CD14-positive monocyte (primary cell): ENCODE results near the gene GRID2. TPM values are rescaled to one million over a fixed set of nuclear protein-coding genes. Genes with fewer than 3 reads are reported as not detected.

Source experiments
- DNase-seq, 3 donors: peaks; one replicate each; pipeline ENCODE4 v3.0.0-alpha.2; 2011 to 2022
- H2AFZ ChIP-seq: 2 replicates; pipeline ENCODE4 v1.6.0; 2012; ENCODE audit warnings: mild to moderate bottlenecking, low read depth, low read length, inconsistent platforms; ENCODE audit not compliant: insufficient read depth, poor library complexity, severe bottlenecking
- H3K27ac ChIP-seq, 2 donors: 1 replicate in 1 of 2; 2 replicates in 1 of 2; pipeline ENCODE4 v1.5.1; 2012 to 2013; ENCODE audit warnings: low read length in 2 of 2, control low read depth in 1 of 2, inconsistent platforms in 1 of 2, low read depth in 1 of 2, mild to moderate bottlenecking in 1 of 2
- H3K27me3 ChIP-seq, 2 donors: one replicate each; pipeline versions ENCODE4 v1.6.0 to v1.6.1; 2011 to 2013; ENCODE audit warnings: low read length in 2 of 2; ENCODE audit not compliant: control insufficient read depth in 2 of 2, insufficient read depth in 2 of 2
- H3K36me3 ChIP-seq, 2 donors: replicated peaks in 1 of 2; 1 replicate in 1 of 2; 2 replicates in 1 of 2; pipeline versions ENCODE4 v1.5.1 to v1.6.1; 2012 to 2013; ENCODE audit warnings: low read length in 2 of 2, control low read depth in 1 of 2, inconsistent platforms in 1 of 2, mild to moderate bottlenecking in 1 of 2; ENCODE audit not compliant: insufficient read depth in 2 of 2, control insufficient read depth in 1 of 2
- H3K4me1 ChIP-seq, 2 donors: 1 replicate in 1 of 2; 2 replicates in 1 of 2; pipeline versions ENCODE4 v1.5.1 to v1.6.1; 2012 to 2013; ENCODE audit warnings: low read length in 2 of 2, control low read depth in 1 of 2, inconsistent platforms in 1 of 2, mild to moderate bottlenecking in 1 of 2, moderate library complexity in 1 of 2; ENCODE audit not compliant: insufficient read depth in 2 of 2, control insufficient read depth in 1 of 2
- H3K4me2 ChIP-seq: replicated peaks from 2 replicates; pipeline ENCODE3; 2012; ENCODE audit warnings: low read length, moderate library complexity, mild to moderate bottlenecking; ENCODE audit not compliant: poor library complexity, severe bottlenecking; ENCODE audit errors: extremely low read depth
- H3K4me3 ChIP-seq, 3 experiments: fragments of 200-600 bp in 1 of 3; sonication (generic) in 1 of 3; replicated peaks in 1 of 3; 1 replicate in 2 of 3; 2 replicates in 1 of 3; pipeline ENCODE4 v1.5.1; 2011 to 2013; ENCODE audit warnings: low read length in 3 of 3, mild to moderate bottlenecking in 3 of 3, control low read depth in 2 of 3, low read depth in 2 of 3, inconsistent platforms in 1 of 3, moderate library complexity in 1 of 3
- H3K79me2 ChIP-seq: 2 replicates; pipeline ENCODE4 v1.6.0; 2012; ENCODE audit warnings: mild to moderate bottlenecking, control low read depth, inconsistent platforms, low read length, moderate library complexity; ENCODE audit not compliant: insufficient read depth
- H3K9ac ChIP-seq: 2 replicates; pipeline ENCODE4 v1.6.0; 2017; ENCODE audit warnings: low read length, mild to moderate bottlenecking; ENCODE audit not compliant: insufficient read depth, poor library complexity, severe bottlenecking
- H3K9me3 ChIP-seq, 2 donors: replicated peaks in 1 of 2; 1 replicate in 1 of 2; 2 replicates in 1 of 2; pipeline versions ENCODE4 v1.5.1 to v1.6.1; 2012 to 2013; ENCODE audit warnings: low read length in 2 of 2, control low read depth in 1 of 2; ENCODE audit not compliant: control insufficient read depth in 1 of 2, insufficient read depth in 1 of 2
- H4K20me1 ChIP-seq: 2 replicates; pipeline ENCODE4 v1.6.0; 2012; ENCODE audit warnings: mild to moderate bottlenecking, low read length, control low read depth, moderate library complexity; ENCODE audit not compliant: insufficient read depth
- H3K27ac Mint-ChIP-seq, 7 donors: one replicate each; pipeline ENCODE4 v1.8.0; 2020; ENCODE audit warnings: mild to moderate bottlenecking in 7 of 7, mixed read lengths in 7 of 7, moderate library complexity in 6 of 7, inconsistent platforms in 2 of 7
- H3K27me3 Mint-ChIP-seq, 3 donors: one replicate each; pipeline ENCODE4 v1.8.0; 2021 to 2022; ENCODE audit warnings: low read depth in 3 of 3, mild to moderate bottlenecking in 3 of 3, mixed read lengths in 3 of 3, moderate library complexity in 3 of 3, inconsistent platforms in 1 of 3
- H3K36me3 Mint-ChIP-seq, 2 donors: one replicate each; pipeline ENCODE4 v1.8.0; 2020; ENCODE audit warnings: mixed read lengths in 2 of 2, inconsistent platforms in 1 of 2, mild to moderate bottlenecking in 1 of 2
- H3K4me1 Mint-ChIP-seq: one replicate; pipeline ENCODE4 v1.8.0; 2020; ENCODE audit warnings: mild to moderate bottlenecking, mixed read lengths
- H3K4me3 Mint-ChIP-seq, 2 donors: one replicate each; pipeline ENCODE4 v1.8.0; 2020; ENCODE audit warnings: mild to moderate bottlenecking in 2 of 2, mixed read lengths in 2 of 2, moderate library complexity in 1 of 2
- H3K9me3 Mint-ChIP-seq, 7 donors: one replicate each; pipeline ENCODE4 v1.8.0; 2020 to 2022; ENCODE audit warnings: mixed read lengths in 7 of 7, mild to moderate bottlenecking in 6 of 7, moderate library complexity in 6 of 7, inconsistent platforms in 2 of 7
- CTCF ChIP-seq: fragments of 200-600 bp; IDR thresholded peaks from one replicate; pipeline ENCODE4 v1.8.0; 2022; ENCODE audit warnings: antibody characterized with exemption, mild to moderate bottlenecking
- WGBS: methylation state at CpG from one replicate; pipeline ENCODE4 v1.1.5; 2013; ENCODE audit warnings: missing lambda C conversion rate; ENCODE audit not compliant: insufficient coverage; 5-methylcytosine and 5-hydroxymethylcytosine counted together
- intact Hi-C, 2 donors: fragments of 100-400 bp; cut with micrococcal nuclease; formaldehyde crosslinking; loops; one replicate each; pipeline versions ENCODE4 v1.15.0 to v1.15.1; 2023
- polyA plus RNA-seq, 3 donors: library from polyadenylated mRNA; depleted of rRNA in 1 of 3; unstranded in 2 of 3; stranded (reverse) in 1 of 3; fragments of 300-500 nt in 2 of 3; fragments of >200 nt in 1 of 3; fragmentation: Illumina TruSeq in 2 of 3; gene quantifications; 1 replicate in 2 of 3; 2 replicates in 1 of 3; pipeline ENCODE4 v1.2.3, GENCODE V29; 2012 to 2021

Gene GRID2
- polyA plus RNA-seq, 3 donors, result not detected

GRCh38 chr4:93648258-93648657, 1344.5 kb downstream of the GRID2 start:
- no peak overlapping the region for H3K4me3 ChIP-seq
- H3K4me2 ChIP-seq, result no peak overlapping the region
- 100% methylated on average over 3 of the region's 3 CpGs for WGBS
- no peak overlapping the region for H3K27ac ChIP-seq
- H4K20me1 ChIP-seq, result no peaks in the 10 kb centered on the region
- Mint-ChIP-seq H3K4me3 (no peak overlapping the region), H3K9me3 (peaks cover 0 to 5% (median 2%) of the 10 kb centered on the region in 7 donors), H3K4me1 (no peaks in the 10 kb centered on the region), H3K27ac (no peak overlapping the region), H3K27me3 (no peaks in the 10 kb centered on the region), H3K36me3 (no peaks in the 10 kb centered on the region)
- H3K27me3 ChIP-seq, result no peaks in the 10 kb centered on the region
- peaks cover 0 to 3% of the 10 kb centered on the region in 2 donors for H3K9me3 ChIP-seq
- TF ChIP-seq CTCF, result no peak
- no peak overlapping the region for H2AFZ ChIP-seq
- no peaks in the 10 kb centered on the region for H3K36me3 ChIP-seq
- H3K4me1 ChIP-seq, result no peaks in the 10 kb centered on the region
- no peak for DNase-seq
- intact Hi-C loops, result no loop called here
- no peak overlapping the region for H3K9ac ChIP-seq
- no peaks in the 10 kb centered on the region for H3K79me2 ChIP-seq

DNA sequence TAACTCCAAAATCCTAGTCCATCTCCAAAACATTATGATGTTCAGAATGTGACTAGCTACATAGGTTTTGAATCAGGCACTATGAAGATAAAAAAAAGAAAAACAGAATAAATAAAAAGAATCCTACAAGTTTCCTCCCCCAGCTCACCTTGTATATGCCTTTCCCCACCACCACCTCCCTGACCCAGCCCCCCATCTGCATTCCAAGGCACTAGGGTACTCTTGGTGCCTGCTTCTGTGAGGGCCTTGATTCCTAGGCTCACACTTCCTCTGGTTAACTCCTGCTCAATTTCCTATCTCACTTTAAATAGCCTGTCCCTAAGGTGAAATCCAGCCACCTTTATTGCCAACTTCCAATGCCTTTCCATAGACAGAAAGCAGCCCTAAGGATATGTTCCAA, 1346.1 kb downstream of the GRID2 start:
- no peaks in the 10 kb centered on the region for H3K36me3 ChIP-seq
- Mint-ChIP-seq H3K4me1 (no peaks in the 10 kb centered on the region), H3K36me3 (no peaks in the 10 kb centered on the region), H3K9me3 (peaks cover 0 to 5% (median 0%) of the 10 kb centered on the region in 7 donors), H3K4me3 (no peak overlapping the region), H3K27ac (no peak overlapping the region), H3K27me3 (peaks cover 0 to 2% (median 0%) of the 10 kb centered on the region in 3 donors)
- H3K27ac ChIP-seq, result no peak overlapping the region
- H3K4me3 ChIP-seq, result no peak overlapping the region
- peaks cover 0 to 3% of the 10 kb centered on the region in 2 donors for H3K9me3 ChIP-seq
- no peak for DNase-seq
- H3K79me2 ChIP-seq, result no peaks in the 10 kb centered on the region
- no peak overlapping the region for H3K4me2 ChIP-seq
- TF ChIP-seq CTCF, result no peak
- intact Hi-C loops, result no loop called here
- H3K4me1 ChIP-seq, result no peaks in the 10 kb centered on the region
- H4K20me1 ChIP-seq, result no peaks in the 10 kb centered on the region
- H3K27me3 ChIP-seq, result no peaks in the 10 kb centered on the region
- H3K9ac ChIP-seq, result no peak overlapping the region
- no peak overlapping the region for H2AFZ ChIP-seq
